PC-3 (cell line): ENCODE measurements around the gene TMEM132D. TPM values are rescaled to one million over a fixed set of nuclear protein-coding genes. Genes with fewer than 3 reads are reported as not detected.

Source experiments
- ATAC-seq: fragments of 200-7000 bp; cut with Tn5 transposase; 2 replicates; pipeline ENCODE4 v1.9.1; 2020; ENCODE audit warnings: mild to moderate bottlenecking, moderate library complexity
- BruUV-seq: library from RNA; stranded (reverse); fragments of 400-500 nt; replicated peaks from 2 replicates; lab custom pipeline; 2021; lab: Mats Ljungman, UMichigan
- CTCF ChIA-PET: fragments of 300-600 bp; sonication (Branson Sonifier 250); formaldehyde crosslinking; loops from one replicate; lab custom pipeline; 2022; ENCODE audit warnings: antibody characterized with exemption; lab: Charles Lee
- POLR2A ChIA-PET: fragments of 300-600 bp; sonication (Branson Sonifier 250); formaldehyde crosslinking; loops from one replicate; lab custom pipeline; 2022; ENCODE audit warnings: antibody characterized with exemption; ENCODE audit not compliant: unreplicated experiment; lab: Charles Lee
- DNase-seq: peaks from one replicate; pipeline ENCODE4 v3.0.0-alpha.2; 2015
- H2AFZ ChIP-seq: fragments of 300-600 bp; sonication (generic); 2 replicates; pipeline ENCODE4 v1.6.0; 2016; ENCODE audit warnings: antibody characterized with exemption, low read length
- H3F3A ChIP-seq: fragments of 300-600 bp; sonication (generic); one replicate; pipeline ENCODE4 v1.6.0; 2017; ENCODE audit warnings: antibody characterized with exemption, low read length, control low read depth, mild to moderate bottlenecking; ENCODE audit not compliant: unreplicated experiment
- H3K27ac ChIP-seq: fragments of 300-600 bp; sonication (generic); 2 replicates; pipeline ENCODE4 v1.5.1; 2016; ENCODE audit warnings: mild to moderate bottlenecking, low read length
- H3K27me3 ChIP-seq: fragments of 300-600 bp; sonication (generic); 2 replicates; pipeline ENCODE4 v1.6.1; 2016; ENCODE audit warnings: low read length, mixed read lengths
- H3K36me3 ChIP-seq: fragments of 300-600 bp; sonication (generic); 2 replicates; pipeline ENCODE4 v1.6.1; 2016; ENCODE audit warnings: low read depth, mixed run types, low read length, mixed read lengths
- H3K4me1 ChIP-seq: fragments of 300-600 bp; sonication (generic); 2 replicates; pipeline ENCODE4 v1.5.1; 2016; ENCODE audit warnings: low read length; ENCODE audit not compliant: insufficient read depth
- H3K4me2 ChIP-seq: fragments of 300-600 bp; sonication (generic); 2 replicates; pipeline ENCODE4 v1.6.0; 2016; ENCODE audit warnings: low read length
- H3K4me3 ChIP-seq: fragments of 300-600 bp; sonication (generic); 2 replicates; pipeline ENCODE4 v1.5.1; 2016; ENCODE audit warnings: mild to moderate bottlenecking, low read length, mixed read lengths
- H3K79me2 ChIP-seq: fragments of 300-600 bp; sonication (generic); 2 replicates; pipeline ENCODE4 v1.6.1; 2017; ENCODE audit warnings: low read length, mixed read lengths
- H3K9ac ChIP-seq: fragments of 300-600 bp; sonication (generic); 2 replicates; pipeline ENCODE4 v1.6.0; 2016; ENCODE audit warnings: mild to moderate bottlenecking, low read length
- H3K9me2 ChIP-seq: fragments of 300-600 bp; sonication (generic); replicated peaks from 2 replicates; pipeline ENCODE4 v1.6.1; 2016; ENCODE audit warnings: mixed run types, low read length, mixed read lengths
- H3K9me3 ChIP-seq: fragments of 300-600 bp; sonication (generic); 2 replicates; pipeline ENCODE4 v1.6.1; 2016; ENCODE audit warnings: low read length, mixed read lengths
- H4K20me1 ChIP-seq: fragments of 300-600 bp; sonication (generic); 2 replicates; pipeline ENCODE4 v1.6.1; 2016; ENCODE audit warnings: low read length, mixed read lengths
- CTCF ChIP-seq: fragments of 300-600 bp; sonication (generic); conservative IDR thresholded peaks from 2 replicates; pipeline ENCODE4 v1.5.1; 2017; ENCODE audit warnings: antibody characterized with exemption, low read depth, mild to moderate bottlenecking, low read length
- EZH2 ChIP-seq: fragments of 300-600 bp; sonication (generic); IDR thresholded peaks from one replicate; pipeline ENCODE4 v1.6.1; 2017; ENCODE audit warnings: antibody characterized with exemption, mild to moderate bottlenecking, low read length; ENCODE audit not compliant: unreplicated experiment
- EZH2phosphoT487 ChIP-seq: fragments of 300-600 bp; sonication (generic); IDR thresholded peaks from 2 replicates; pipeline ENCODE4 v1.6.1; 2018; ENCODE audit warnings: mild to moderate bottlenecking, antibody characterized with exemption, low read length, borderline replicate concordance
- intact Hi-C: fragments of 100-400 bp; cut with micrococcal nuclease; formaldehyde crosslinking; loops from 2 replicates; pipeline ENCODE4 v1.9.0; 2023
- total RNA-seq: library from RNA; depleted of rRNA; stranded (reverse); fragments of >200 nt; gene quantifications from 2 replicates; pipeline ENCODE4 v1.2.3, GENCODE V29; 2014

Gene TMEM132D
- total RNA-seq, 1 experiment from 2014 or later: not detected

GRCh38 chr12:129298921-129299320 lies 604.9 kb downstream of the TMEM132D start:
- BruUV-seq: no TSS peak
- Histone ChIP-seq H3K4me2 (no peak overlapping the region), H3K4me1 (no peaks in the 10 kb centered on the region), H3K36me3 (no peaks in the 10 kb centered on the region), H3K79me2 (no peaks in the 10 kb centered on the region), H3K27me3 (no peaks in the 10 kb centered on the region), H3F3A (no peaks in the 10 kb centered on the region), H4K20me1 (no peaks in the 10 kb centered on the region), H3K27ac (no peak overlapping the region), H3K9me3 (no peaks in the 10 kb centered on the region; the same call in 1 of the 2 replicates), H3K9me2 (no peaks in the 10 kb centered on the region), H3K4me3 (no peak overlapping the region), H2AFZ (no peak overlapping the region), H3K9ac (no peak overlapping the region)
- ChIA-PET POLR2A (no interaction called here), CTCF (no interaction called here)
- peak; percentile 18 for DNase-seq
- intact Hi-C loops: no loop called here
- TF ChIP-seq EZH2: no peak
- no peak for TF ChIP-seq EZH2phosphoT487
- TF ChIP-seq CTCF: no peak
- no peak for ATAC-seq

GRCh38 chr12:129296671-129297070 lies 607.2 kb downstream of the TMEM132D start:
- no peaks in the 10 kb centered on the region for H3K9me2 ChIP-seq
- DNase-seq: no peak
- H4K20me1 ChIP-seq: no peaks in the 10 kb centered on the region
- no peak overlapping the region for H3K9ac ChIP-seq
- H3K27me3 ChIP-seq: no peaks in the 10 kb centered on the region
- CTCF ChIA-PET: no interaction called here
- no peaks in the 10 kb centered on the region for H3K36me3 ChIP-seq
- no peak overlapping the region for H3K4me3 ChIP-seq
- no peaks in the 10 kb centered on the region for H3F3A ChIP-seq
- TF ChIP-seq EZH2 (no peak), EZH2phosphoT487 (no peak), CTCF (no peak)
- H3K9me3 ChIP-seq: no peaks in the 10 kb centered on the region
- H3K4me1 ChIP-seq: no peaks in the 10 kb centered on the region
- intact Hi-C loops: no loop called here
- H2AFZ ChIP-seq: no peak overlapping the region
- POLR2A ChIA-PET: no interaction called here
- BruUV-seq: no TSS peak
- no peak overlapping the region for H3K4me2 ChIP-seq
- no peak overlapping the region for H3K27ac ChIP-seq
- no peak for ATAC-seq
- no peaks in the 10 kb centered on the region for H3K79me2 ChIP-seq

- ChIA-PET POLR2A (no interaction called here), CTCF (no interaction called here)
- Histone ChIP-seq H3K9me2 (no peaks in the 10 kb centered on the region), H3K27ac (no peak overlapping the region), H3K79me2 (no peaks in the 10 kb centered on the region), H3K4me3 (no peak overlapping the region), H3K9me3 (no peaks in the 10 kb centered on the region), H3K27me3 (no peaks in the 10 kb centered on the region), H2AFZ (no peak overlapping the region), H3K9ac (no peak overlapping the region), H3K36me3 (no peaks in the 10 kb centered on the region), H3K4me2 (no peak overlapping the region), H4K20me1 (no peaks in the 10 kb centered on the region), H3K4me1 (no peaks in the 10 kb centered on the region), H3F3A (no peaks in the 10 kb centered on the region)
- no peak for TF ChIP-seq EZH2phosphoT487
- TF ChIP-seq CTCF: no peak
- no peak for TF ChIP-seq EZH2
- no TSS peak for BruUV-seq
- no peak for ATAC-seq
- DNase-seq: no peak
- intact Hi-C loops: no loop called here
Measured at GRCh38 chr12:129294868-129295267, 609.0 kb downstream of the TMEM132D start.
